Measurements from ENCODE around the gene MLEC.
A peak's percentile ranks its signal among the peaks of the same experiment; 100 is the strongest.
"Not testable (repeated sequence)": the region's sequence is repeated elsewhere in the genome, so short reads cannot be mapped to it uniquely, and the experiment has no call there.

The MLEC gene

GRCh38 chr12:120721866-120722265, 34.9 kb downstream of the MLEC start:
- no peak for DNase-seq (ENCODE audit: low read depth)

GRCh38 chr12:120722784-120723183, 35.8 kb downstream of the MLEC start:
- no peak for DNase-seq (ENCODE audit: low read depth)

GRCh38 chr12:120724720-120725119, 37.8 kb downstream of the MLEC start:
- no peak for DNase-seq (ENCODE audit: low read depth)

GRCh38 chr12:120725151-120725658, 38.3 kb downstream of the MLEC start:
- no peak for DNase-seq (ENCODE audit: low read depth)

GRCh38 chr12:120725659-120726509, 38.9 kb downstream of the MLEC start, which contains the start of gene ACADS:
ACADS (plus strand) TSS chr12:120725826; CDS start chr12:120725886, 60 bp downstream.
- DNase-seq (ENCODE audit: low read depth), result peak; percentile 87

GRCh38 chr12:120726510-120726793, 39.5 kb downstream of the MLEC start:
- DNase-seq (ENCODE audit: low read depth), result no peak

GRCh38 chr12:120726961-120727360, 40.0 kb downstream of the MLEC start:
- no peak for DNase-seq (ENCODE audit: low read depth)

GRCh38 chr12:120732198-120732597, 45.2 kb downstream of the MLEC start:
- DNase-seq (ENCODE audit: low read depth), result not testable (repeated sequence)

- no peak for DNase-seq (ENCODE audit: low read depth)
Measured at GRCh38 chr12:120733574-120733973, 46.6 kb downstream of the MLEC start.

GRCh38 chr12:120734210-120734609, 47.3 kb downstream of the MLEC start:
- DNase-seq (ENCODE audit: low read depth), result no peak

GRCh38 chr12:120735181-120735580, 48.2 kb downstream of the MLEC start:
- no peak for DNase-seq (ENCODE audit: low read depth)

GRCh38 chr12:120736404-120737331, 49.7 kb downstream of the MLEC start:
- no peak for DNase-seq (ENCODE audit: low read depth)

- no peak for DNase-seq (ENCODE audit: low read depth)
Measured at GRCh38 chr12:120737557-120738251, 50.8 kb downstream of the MLEC start.

- no peak for DNase-seq (ENCODE audit: low read depth)
Measured at GRCh38 chr12:120738252-120739030, 51.5 kb downstream of the MLEC start.

- DNase-seq (ENCODE audit: low read depth), result no peak
Measured at GRCh38 chr12:120739031-120739762, 52.2 kb downstream of the MLEC start.

GRCh38 chr12:120739821-120740613, 53.1 kb downstream of the MLEC start:
- no peak for DNase-seq (ENCODE audit: low read depth)

- no peak for DNase-seq (ENCODE audit: low read depth)
Measured at GRCh38 chr12:120740871-120741270, 53.9 kb downstream of the MLEC start.

GRCh38 chr12:120741476-120742421, 54.8 kb downstream of the MLEC start:
- DNase-seq (ENCODE audit: low read depth), result no peak

All from stimulated activated CD8-positive, alpha-beta memory T cell treated with anti-CD3 and anti-CD28 coated beads, Interleukin-4, amount 100 ng/mL, for 24 hours (primary cell).